GM12878 (cell line): ENCODE measurements around the gene RPL36. TPM values are rescaled to one million over a fixed set of nuclear protein-coding genes. Genes with fewer than 3 reads are reported as not detected.

Experiments used
- ATF7 ChIP-seq: fragments of 450-650 bp; IDR thresholded peaks from 2 replicates; pipeline ENCODE4 v1.6.1; 2016; ENCODE audit warnings: low read depth, mild to moderate bottlenecking
- CEBPB ChIP-seq, 2 experiments: fragments of 150-350 bp in 1 of 2; IDR thresholded peaks; 2 replicates each; pipeline ENCODE4 v1.6.1; 2012 to 2014; ENCODE audit warnings: low read depth in 2 of 2, low read length in 2 of 2, borderline replicate concordance in 1 of 2, inconsistent platforms in 1 of 2
- CREB1 ChIP-seq: IDR thresholded peaks from 2 replicates; pipeline ENCODE4 v1.6.1; 2012; ENCODE audit warnings: low read depth, mild to moderate bottlenecking, inconsistent platforms
- DPF2 ChIP-seq: fragments of 450-650 bp; IDR thresholded peaks from 2 replicates; pipeline ENCODE4 v1.6.1; 2017; ENCODE audit warnings: mild to moderate bottlenecking
- EED ChIP-seq: sonication (generic); IDR thresholded peaks from 2 replicates; pipeline ENCODE4 v1.6.1; 2016; ENCODE audit warnings: antibody characterized with exemption, low read depth
- ETV6 ChIP-seq, 2 experiments: fragments of 450-650 bp in 1 of 2; IDR thresholded peaks in 1 of 2; conservative IDR thresholded peaks in 1 of 2; 2 replicates each; pipeline ENCODE4 v1.6.1; 2014; ENCODE audit warnings: antibody characterized with exemption in 1 of 2, borderline replicate concordance in 1 of 2, low read depth in 1 of 2, mild to moderate bottlenecking in 1 of 2, moderate library complexity in 1 of 2
- JUNB ChIP-seq: IDR thresholded peaks from 2 replicates; pipeline ENCODE4 v1.6.1; 2016; ENCODE audit warnings: antibody characterized with exemption, mild to moderate bottlenecking
- NBN ChIP-seq: fragments of 450-650 bp; IDR thresholded peaks from 2 replicates; pipeline ENCODE4 v1.6.1; 2016
- POLR2A ChIP-seq: IDR thresholded peaks from 2 replicates; pipeline ENCODE4 v1.6.1; 2011; ENCODE audit warnings: low read depth, mild to moderate bottlenecking, low read length
- POLR2AphosphoS5 ChIP-seq: IDR thresholded peaks from 2 replicates; pipeline ENCODE4 v1.6.1; 2011; ENCODE audit warnings: mild to moderate bottlenecking, low read length, inconsistent platforms
- RELA ChIP-seq: fragments of 450-650 bp; IDR thresholded peaks from 2 replicates; pipeline ENCODE4 v1.8.0; 2014; ENCODE audit warnings: borderline replicate concordance; ENCODE audit not compliant: partially characterized antibody
- SMAD5 ChIP-seq: IDR thresholded peaks from 2 replicates; pipeline ENCODE4 v1.6.1; 2016; ENCODE audit warnings: antibody characterized with exemption, low read depth
- SREBF1 ChIP-seq: IDR thresholded peaks from 2 replicates; pipeline ENCODE4 v1.6.1; 2012; ENCODE audit warnings: mild to moderate bottlenecking, low read length
- TCF3 ChIP-seq: IDR thresholded peaks from 2 replicates; pipeline ENCODE4 v1.6.1; 2012; ENCODE audit warnings: low read depth, mild to moderate bottlenecking, low read length, borderline replicate concordance; ENCODE audit not compliant: insufficient read depth
- ZBED1 ChIP-seq: IDR thresholded peaks from 2 replicates; pipeline ENCODE4 v1.6.1; 2016; ENCODE audit warnings: borderline replicate concordance
- ZZZ3 ChIP-seq: IDR thresholded peaks from 2 replicates; pipeline ENCODE4 v1.6.1; 2011; ENCODE audit warnings: low read depth; ENCODE audit not compliant: control insufficient read depth, insufficient read length
- polyA plus RNA-seq, 11 experiments: library from polyadenylated mRNA; depleted of rRNA in 4 of 11; unstranded in 6 of 11; stranded (reverse) in 5 of 11; fragments of >200 nt; fragmentation: Nextera tagmentation in 4 of 11; fragmentation: Illumina TruSeq in 1 of 11; extraction: Ambion mirVana in 4 of 11; extraction: Trizol in 1 of 11; gene quantifications; 1 replicate in 1 of 11; 2 replicates in 10 of 11; pipeline versions ENCODE4 v1.2.1 to v1.2.3, GENCODE V29; 2011 to 2016; ENCODE audit warnings: inconsistent platforms in 2 of 11, missing spikeins in 2 of 11, low read depth in 1 of 11
- total RNA-seq, 4 experiments: library from RNA; depleted of rRNA in 3 of 4; stranded (reverse); fragments of >200 nt in 3 of 4; fragmentation: Illumina TruSeq in 1 of 4; extraction: Trizol in 1 of 4; gene quantifications; 2 replicates each; pipeline versions ENCODE4 v1.2.1 to v1.2.3, GENCODE V29; 2013 to 2021
- TF ChIP-seq, protein P1 (sequence below), 3 experiments: IDR thresholded peaks in 2 of 3; conservative IDR thresholded peaks in 1 of 3; 2 replicates each; pipeline ENCODE4 v1.5.1; 2011; ENCODE audit warnings: low read depth in 3 of 3, low read length in 3 of 3, mild to moderate bottlenecking in 3 of 3, control low read depth in 2 of 3, moderate library complexity in 2 of 3, inconsistent platforms in 1 of 3, mixed read lengths in 1 of 3; ENCODE audit not compliant: control insufficient read depth in 2 of 3, insufficient read depth in 1 of 3; ENCODE audit errors: extremely low read depth in 1 of 3
- TF ChIP-seq, protein P2 (sequence below): IDR thresholded peaks from 2 replicates; pipeline ENCODE4 v1.6.1; 2012; ENCODE audit warnings: low read length, inconsistent platforms
- TF ChIP-seq, protein P3 (sequence below): IDR thresholded peaks from 2 replicates; pipeline ENCODE4 v1.6.1; 2011; ENCODE audit warnings: low read depth, low read length, improper control_type of control experiment, borderline replicate concordance
- TF ChIP-seq, protein P4 (sequence below): fragments of 450-650 bp; conservative IDR thresholded peaks from 2 replicates; pipeline ENCODE4 v1.6.1; 2017; ENCODE audit warnings: mild to moderate bottlenecking, moderate library complexity
- TF ChIP-seq, protein P5 (sequence below): fragments of 450-650 bp; IDR thresholded peaks from 2 replicates; pipeline ENCODE4 v1.6.1; 2017; ENCODE audit warnings: mild to moderate bottlenecking, moderate library complexity

Gene RPL36
- total and polyA plus RNA-seq, 10 of the 15 experiments (the other 5 are each of a cell fraction or from before 2014, with no cell fraction given) = 374 to 4,942 (median 2,053) TPM

DNA sequence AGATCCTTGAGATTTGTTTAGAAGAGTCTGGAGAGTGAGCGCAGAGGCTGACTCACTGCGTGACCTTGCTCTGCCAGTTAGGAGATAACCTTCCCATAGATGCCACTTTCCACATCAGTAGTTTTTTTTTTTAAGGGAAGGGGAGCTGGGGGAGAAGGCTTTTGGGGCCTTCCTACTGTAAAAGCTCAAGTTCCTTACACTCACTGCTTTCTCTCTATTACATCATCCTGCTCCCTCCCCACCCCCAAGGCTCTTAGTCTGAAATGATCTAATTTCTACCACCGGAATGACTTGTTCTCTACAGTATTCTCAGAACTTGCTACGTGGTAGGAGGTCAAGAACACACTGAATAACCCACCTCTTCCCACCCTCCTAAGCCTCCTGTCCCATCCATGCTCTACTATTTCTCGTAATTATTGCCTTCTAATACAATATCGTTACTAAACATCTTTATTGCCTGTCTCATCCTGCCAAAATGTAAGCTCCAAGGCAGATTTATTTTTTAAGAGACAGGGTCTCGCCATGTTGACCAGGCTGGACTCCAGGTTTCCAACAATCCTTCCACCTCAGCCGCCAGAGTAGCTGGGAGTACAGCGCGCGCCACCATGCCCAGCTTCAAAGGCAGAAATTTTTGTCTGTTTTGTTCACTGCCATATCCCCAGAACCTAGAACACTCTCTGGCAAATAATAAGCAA lies 28.6 kb downstream of the RPL36 start (continued):
- TF ChIP-seq, protein P1, sequence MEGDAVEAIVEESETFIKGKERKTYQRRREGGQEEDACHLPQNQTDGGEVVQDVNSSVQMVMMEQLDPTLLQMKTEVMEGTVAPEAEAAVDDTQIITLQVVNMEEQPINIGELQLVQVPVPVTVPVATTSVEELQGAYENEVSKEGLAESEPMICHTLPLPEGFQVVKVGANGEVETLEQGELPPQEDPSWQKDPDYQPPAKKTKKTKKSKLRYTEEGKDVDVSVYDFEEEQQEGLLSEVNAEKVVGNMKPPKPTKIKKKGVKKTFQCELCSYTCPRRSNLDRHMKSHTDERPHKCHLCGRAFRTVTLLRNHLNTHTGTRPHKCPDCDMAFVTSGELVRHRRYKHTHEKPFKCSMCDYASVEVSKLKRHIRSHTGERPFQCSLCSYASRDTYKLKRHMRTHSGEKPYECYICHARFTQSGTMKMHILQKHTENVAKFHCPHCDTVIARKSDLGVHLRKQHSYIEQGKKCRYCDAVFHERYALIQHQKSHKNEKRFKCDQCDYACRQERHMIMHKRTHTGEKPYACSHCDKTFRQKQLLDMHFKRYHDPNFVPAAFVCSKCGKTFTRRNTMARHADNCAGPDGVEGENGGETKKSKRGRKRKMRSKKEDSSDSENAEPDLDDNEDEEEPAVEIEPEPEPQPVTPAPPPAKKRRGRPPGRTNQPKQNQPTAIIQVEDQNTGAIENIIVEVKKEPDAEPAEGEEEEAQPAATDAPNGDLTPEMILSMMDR (IDR thresholded peaks at IDR 0.05 in 2 of 3, conservative IDR thresholded peaks at IDR 0.05 in 1 of 3; ENCODE audit: control insufficient read depth in 2 of 3, extremely low read depth in 1 of 3, insufficient read depth in 1 of 3, low read depth in 3 of 3, low read length in 3 of 3) = no peak
- TF ChIP-seq CREB1 (peak; percentile 87), DPF2 (no peak), SREBF1 (no peak), NBN (no peak), ZZZ3 (no peak), ATF7 (peak; percentile 94), SMAD5 (0 out of 2 replicates have a peak, but pooled peaks have one; percentile 26), EED (no peak), RELA (no peak), CEBPB (IDR thresholded peaks at IDR 0.05; ENCODE audit: borderline replicate concordance in 1 of 2, low read depth in 2 of 2, low read length in 2 of 2) (peak in 1 of 2 experiments; percentile 59; a peak in 1 of 4 replicates), ETV6 (conservative IDR thresholded peaks at IDR 0.05 in 1 of 2, IDR thresholded peaks at IDR 0.05 in 1 of 2; ENCODE audit: borderline replicate concordance in 1 of 2, low read depth in 1 of 2) (no peak), TCF3 (no peak), ZBED1 (no peak), POLR2AphosphoS5 (peak; percentile 78; the same call in 1 of the 2 replicates), JUNB (peak; percentile 81), POLR2A (peak; percentile 71)
- TF ChIP-seq, protein P2, sequence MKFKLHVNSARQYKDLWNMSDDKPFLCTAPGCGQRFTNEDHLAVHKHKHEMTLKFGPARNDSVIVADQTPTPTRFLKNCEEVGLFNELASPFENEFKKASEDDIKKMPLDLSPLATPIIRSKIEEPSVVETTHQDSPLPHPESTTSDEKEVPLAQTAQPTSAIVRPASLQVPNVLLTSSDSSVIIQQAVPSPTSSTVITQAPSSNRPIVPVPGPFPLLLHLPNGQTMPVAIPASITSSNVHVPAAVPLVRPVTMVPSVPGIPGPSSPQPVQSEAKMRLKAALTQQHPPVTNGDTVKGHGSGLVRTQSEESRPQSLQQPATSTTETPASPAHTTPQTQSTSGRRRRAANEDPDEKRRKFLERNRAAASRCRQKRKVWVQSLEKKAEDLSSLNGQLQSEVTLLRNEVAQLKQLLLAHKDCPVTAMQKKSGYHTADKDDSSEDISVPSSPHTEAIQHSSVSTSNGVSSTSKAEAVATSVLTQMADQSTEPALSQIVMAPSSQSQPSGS = peak; percentile 89
- TF ChIP-seq, protein P3, sequence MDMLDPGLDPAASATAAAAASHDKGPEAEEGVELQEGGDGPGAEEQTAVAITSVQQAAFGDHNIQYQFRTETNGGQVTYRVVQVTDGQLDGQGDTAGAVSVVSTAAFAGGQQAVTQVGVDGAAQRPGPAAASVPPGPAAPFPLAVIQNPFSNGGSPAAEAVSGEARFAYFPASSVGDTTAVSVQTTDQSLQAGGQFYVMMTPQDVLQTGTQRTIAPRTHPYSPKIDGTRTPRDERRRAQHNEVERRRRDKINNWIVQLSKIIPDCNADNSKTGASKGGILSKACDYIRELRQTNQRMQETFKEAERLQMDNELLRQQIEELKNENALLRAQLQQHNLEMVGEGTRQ = no peak
- TF ChIP-seq, protein P4, sequence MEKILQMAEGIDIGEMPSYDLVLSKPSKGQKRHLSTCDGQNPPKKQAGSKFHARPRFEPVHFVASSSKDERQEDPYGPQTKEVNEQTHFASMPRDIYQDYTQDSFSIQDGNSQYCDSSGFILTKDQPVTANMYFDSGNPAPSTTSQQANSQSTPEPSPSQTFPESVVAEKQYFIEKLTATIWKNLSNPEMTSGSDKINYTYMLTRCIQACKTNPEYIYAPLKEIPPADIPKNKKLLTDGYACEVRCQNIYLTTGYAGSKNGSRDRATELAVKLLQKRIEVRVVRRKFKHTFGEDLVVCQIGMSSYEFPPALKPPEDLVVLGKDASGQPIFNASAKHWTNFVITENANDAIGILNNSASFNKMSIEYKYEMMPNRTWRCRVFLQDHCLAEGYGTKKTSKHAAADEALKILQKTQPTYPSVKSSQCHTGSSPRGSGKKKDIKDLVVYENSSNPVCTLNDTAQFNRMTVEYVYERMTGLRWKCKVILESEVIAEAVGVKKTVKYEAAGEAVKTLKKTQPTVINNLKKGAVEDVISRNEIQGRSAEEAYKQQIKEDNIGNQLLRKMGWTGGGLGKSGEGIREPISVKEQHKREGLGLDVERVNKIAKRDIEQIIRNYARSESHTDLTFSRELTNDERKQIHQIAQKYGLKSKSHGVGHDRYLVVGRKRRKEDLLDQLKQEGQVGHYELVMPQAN = no peak
- TF ChIP-seq, protein P5, sequence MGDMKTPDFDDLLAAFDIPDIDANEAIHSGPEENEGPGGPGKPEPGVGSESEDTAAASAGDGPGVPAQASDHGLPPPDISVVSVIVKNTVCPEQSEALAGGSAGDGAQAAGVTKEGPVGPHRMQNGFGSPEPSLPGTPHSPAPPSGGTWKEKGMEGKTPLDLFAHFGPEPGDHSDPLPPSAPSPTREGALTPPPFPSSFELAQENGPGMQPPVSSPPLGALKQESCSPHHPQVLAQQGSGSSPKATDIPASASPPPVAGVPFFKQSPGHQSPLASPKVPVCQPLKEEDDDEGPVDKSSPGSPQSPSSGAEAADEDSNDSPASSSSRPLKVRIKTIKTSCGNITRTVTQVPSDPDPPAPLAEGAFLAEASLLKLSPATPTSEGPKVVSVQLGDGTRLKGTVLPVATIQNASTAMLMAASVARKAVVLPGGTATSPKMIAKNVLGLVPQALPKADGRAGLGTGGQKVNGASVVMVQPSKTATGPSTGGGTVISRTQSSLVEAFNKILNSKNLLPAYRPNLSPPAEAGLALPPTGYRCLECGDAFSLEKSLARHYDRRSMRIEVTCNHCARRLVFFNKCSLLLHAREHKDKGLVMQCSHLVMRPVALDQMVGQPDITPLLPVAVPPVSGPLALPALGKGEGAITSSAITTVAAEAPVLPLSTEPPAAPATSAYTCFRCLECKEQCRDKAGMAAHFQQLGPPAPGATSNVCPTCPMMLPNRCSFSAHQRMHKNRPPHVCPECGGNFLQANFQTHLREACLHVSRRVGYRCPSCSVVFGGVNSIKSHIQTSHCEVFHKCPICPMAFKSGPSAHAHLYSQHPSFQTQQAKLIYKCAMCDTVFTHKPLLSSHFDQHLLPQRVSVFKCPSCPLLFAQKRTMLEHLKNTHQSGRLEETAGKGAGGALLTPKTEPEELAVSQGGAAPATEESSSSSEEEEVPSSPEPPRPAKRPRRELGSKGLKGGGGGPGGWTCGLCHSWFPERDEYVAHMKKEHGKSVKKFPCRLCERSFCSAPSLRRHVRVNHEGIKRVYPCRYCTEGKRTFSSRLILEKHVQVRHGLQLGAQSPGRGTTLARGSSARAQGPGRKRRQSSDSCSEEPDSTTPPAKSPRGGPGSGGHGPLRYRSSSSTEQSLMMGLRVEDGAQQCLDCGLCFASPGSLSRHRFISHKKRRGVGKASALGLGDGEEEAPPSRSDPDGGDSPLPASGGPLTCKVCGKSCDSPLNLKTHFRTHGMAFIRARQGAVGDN = no peak
